Activated CD8-positive, alpha-beta memory T cell treated with anti-CD3 and anti-CD28 coated beads, Interleukin-2, amount 50 U/mL, for 4 hours (primary cell): Measurements from ENCODE around the gene NOP10.

ENCODE experiments used
- DNase-seq: peaks from one replicate; pipeline ENCODE4 v3.0.0-alpha.2; 2020

Gene NOP10

DNA sequence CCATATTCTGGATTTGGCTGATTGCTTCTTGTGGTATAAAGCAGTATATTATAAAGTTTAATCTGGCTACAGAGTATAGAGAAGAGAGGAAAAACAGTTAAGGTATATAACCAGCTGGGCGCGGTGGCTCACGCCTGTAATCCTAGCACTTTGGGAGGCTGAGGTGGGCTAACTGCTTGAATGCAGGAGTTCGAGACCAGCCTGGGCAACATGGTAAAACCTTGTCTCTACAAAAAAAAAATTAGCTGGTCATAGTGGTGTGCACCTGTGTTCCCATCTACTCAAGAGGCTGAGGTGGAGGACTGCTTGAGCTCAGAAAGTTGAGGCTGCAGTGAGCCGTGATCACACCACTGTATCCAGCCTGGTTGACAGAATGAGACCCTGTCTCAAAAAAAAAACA, 12.7 kb downstream of the NOP10 start:
- DNase-seq = no peak

DNA sequence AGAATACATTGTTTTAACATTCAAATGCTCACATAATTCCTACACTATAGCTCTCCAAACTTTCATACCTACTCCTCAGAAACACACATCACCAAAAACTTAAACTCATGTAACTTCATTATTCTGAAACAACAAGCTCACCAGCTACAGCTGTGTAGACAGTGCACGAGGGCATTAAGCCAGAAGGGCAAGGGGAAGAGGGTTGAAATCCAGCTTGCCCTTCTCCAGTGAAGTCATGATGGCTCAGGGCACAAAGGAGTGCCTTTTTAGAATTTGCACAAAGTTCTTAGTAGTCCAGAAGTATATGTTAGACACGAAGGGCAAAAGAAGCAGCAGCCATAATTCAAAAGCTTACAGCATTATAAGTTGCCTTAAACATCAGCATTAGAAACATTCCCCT, 13.9 kb downstream of the NOP10 start:
- DNase-seq = no peak

DNA sequence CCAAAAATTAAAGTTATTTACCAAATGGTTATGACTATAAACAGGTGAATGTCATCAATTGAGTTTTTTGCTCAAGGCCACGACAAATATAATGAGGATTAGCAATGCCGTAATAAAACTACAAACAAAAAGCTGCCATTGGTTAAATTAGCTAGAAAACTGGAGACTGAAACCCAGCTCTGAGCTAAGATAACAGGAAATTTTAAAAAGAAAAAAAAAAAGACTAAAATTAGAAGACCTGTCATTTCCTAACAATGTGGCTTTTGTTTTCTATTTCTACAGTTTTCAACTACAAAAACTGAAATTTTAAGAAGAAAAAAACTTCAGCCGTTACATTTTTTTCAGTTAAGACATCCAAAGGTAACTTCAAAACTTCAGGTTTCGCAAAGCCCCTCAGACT, 15.0 kb downstream of the NOP10 start:
- DNase-seq = no peak

DNA sequence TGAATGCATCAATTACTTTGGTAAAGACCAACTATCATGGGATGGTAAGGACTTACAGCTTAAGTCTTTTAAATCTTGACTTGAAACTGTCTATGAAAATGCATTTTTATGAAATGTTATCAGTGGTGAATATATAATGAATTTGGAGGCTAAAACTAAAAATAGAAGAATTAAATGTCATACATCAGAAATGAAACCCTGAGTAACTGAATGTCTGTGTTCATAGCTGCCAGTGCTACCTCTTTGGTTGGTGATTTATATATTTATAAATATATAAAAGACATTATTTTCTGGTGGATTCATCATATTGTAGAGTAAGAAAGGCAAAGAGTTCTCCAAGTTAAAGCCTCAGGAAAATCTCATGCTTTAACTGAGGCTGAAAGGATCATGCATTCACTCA, 17.6 kb downstream of the NOP10 start:
- no peak for DNase-seq

DNA sequence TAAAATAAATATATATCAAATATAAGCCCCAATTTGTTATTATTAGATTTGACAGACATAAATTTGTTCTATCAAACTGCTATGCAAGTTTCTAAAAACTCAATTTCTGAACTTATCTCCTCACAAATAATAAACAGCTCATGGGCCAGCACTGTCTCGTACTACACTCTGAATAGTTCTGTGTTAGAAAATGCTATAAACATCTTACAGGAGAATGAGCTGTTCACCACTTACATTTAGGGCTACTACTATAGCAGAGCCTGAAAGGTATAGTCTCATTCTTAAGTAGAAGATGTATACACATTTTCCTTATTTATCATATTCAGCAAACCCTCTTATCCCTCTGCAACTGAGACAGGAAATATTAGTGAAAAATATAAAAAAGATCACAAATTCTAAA, 18.0 kb downstream of the NOP10 start:
- no peak for DNase-seq

DNA sequence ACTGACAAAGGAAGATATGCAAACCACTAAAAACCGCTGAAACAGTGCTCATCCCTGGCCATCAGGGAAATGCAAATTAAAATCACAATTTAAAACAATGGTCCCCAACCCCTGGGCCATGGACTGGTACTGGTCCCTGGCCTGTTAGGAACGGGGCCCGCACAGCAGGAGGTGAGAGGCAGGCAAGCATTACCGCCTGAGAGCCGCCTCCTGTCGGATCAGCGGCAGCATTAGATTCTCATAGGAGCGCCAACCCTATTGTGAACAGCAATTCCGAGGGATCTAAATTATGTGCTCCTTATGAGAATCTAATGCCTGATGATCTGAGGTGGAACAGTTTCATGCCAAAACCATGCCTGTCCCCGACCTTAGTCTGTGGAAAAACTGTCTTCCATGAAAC, 19.7 kb downstream of the NOP10 start:
- DNase-seq = no peak

DNA sequence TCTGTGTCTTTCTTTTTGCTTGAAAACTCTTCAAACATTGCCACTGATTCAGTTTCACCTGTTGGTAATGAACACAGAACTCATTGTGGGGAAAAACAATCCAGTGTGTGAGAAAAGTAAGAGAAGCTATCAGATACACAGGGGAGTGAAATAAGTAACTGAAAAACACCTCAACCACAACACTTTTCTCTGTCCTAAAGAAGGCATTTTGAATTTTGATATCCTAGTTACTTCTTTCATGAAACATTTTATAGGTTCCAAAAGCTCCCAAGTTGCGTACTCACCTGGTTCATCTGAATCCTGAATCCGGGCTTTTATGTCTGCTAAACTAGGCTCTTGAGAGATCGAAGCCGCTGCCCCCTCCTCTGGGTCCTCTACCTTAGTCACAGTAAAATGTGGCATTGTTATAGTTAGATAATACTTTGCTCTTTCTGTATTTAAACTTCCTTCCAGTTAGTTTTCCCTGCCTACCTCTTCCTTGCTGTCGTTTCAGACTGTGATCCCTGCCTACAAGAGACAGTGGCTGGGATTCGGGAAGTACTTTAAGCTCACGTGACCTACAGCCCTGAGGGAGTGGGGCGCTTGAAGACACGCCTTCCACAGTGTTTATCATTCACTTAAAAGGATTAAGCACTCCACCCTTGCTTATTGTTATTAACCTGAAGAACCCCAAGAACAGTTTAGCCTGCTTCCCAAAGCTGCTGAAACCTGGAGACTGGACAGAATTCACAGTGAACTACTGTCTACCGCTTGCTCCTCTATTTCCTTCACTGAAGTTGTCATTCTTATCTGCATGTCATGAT, 24.5 kb downstream of the NOP10 start:
- DNase-seq = no peak

DNA sequence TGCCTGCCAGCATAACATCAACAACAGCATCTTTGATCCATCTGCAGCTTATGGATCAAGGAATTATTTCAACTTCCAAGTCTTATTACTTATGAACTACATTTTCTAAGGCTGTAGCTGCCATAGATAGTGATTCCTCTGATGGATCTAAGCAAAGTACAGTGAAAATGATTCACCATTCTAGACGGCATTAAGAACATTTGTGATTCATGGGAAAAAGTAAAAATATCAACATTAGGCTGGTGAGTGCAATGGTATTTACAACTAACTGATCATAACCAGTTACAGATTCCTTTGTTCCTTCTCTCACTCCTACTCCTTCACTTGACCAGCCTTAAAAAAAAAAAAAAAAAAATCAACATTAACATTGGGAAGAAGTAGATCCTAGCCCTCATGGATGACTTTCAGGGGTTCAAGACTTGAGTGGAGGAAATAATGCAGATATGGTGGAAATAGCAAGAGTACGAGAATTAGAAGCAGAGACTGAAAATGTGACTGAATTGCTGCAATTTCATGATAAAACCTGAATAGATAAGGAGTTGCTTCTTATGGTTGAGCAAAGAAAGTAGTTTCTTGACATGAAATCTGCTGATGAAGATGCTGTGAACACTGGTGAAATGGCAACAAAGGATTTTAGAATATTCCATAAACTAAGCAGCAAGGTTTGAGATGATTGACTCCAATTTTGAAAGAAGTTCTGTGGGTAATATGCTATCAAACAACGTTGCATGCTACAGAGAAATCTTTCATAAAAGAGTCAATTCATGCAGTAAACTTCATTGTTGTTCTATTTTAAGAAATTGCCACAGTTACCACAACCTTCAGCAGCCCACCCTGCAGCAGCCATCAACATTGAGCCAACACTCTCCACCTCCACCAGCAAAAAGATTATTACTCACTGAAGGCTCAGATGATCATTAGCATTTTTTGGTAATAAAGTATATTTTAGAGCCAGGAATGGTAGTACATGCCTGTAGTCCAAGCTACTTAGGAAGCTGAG, 28.1 kb downstream of the NOP10 start:
- no peak for DNase-seq

DNA sequence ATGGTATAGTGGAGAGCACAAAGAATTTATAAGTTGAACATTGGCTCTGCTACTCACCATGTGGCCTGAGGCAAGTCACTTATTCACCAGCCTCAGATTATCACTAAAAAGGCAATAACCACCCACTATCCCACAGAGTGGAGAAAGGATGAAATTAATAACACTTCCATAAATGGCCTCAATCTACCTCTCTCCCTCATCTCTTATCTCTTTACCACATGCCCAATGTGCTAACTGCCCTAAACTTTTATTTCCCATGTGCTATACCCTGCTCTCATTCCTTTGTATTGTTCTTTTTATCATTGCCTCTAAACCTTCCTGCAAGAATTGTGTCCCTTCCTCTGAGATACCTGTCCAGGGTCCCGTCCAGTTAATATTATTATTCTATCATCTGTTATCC, 31.4 kb downstream of the NOP10 start:
- DNase-seq = no peak

DNA sequence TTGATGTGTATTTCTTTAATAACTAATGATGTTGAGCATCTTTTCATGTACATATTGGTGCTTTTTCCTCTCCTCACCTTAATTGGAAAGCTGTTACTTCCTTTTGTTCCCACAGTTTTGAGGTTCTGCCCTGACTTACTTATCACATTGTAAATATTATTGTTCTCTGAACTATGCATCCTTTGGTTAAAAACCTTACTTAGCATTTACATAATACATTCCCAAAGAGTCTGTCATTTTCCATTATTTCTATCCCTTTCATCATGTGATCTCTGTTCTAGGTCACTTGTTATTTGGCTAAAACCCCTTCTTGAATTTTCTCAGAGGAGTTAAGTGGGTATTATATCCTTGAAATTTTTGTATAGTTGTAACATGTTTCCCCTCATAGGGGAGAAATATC, 38.3 kb downstream of the NOP10 start:
- no peak for DNase-seq

DNA sequence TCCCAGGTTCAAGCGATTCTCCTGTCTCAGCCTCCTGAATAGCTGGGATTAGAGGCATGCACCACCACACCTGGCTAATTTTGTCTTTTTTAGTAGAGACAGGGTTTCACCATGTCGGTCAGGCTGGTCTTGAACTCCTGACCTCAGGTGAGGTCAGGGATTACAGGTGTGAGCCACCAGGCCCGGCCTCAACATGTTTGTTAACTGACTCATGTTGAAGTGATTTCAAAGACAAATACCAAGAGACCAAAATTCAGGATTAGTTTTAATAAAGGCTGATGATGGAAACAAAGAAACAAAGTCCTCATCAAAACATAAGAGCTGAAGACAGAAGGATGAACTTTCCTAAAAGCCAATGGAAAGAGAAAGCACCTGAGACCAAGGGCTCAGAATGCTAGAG, 41.9 kb downstream of the NOP10 start:
- DNase-seq = no peak

DNA sequence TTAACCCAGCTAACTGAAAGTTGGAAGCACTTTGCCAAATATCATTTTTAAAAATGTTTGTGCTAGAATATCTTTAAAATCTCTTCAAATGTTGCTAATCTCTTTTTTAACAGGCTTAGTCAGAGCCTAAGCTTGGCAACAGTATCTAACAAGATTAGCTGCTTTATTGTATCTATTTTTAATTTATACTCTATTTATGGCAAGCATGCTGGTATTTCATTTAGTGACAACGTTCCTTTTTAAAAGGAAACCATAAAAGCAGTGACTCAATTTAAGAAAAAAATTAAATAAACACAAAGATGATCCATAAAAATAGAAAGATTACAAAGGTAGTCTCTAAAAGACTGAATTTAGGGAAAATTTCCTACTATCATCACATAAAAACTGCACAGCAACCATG, 45.9 kb downstream of the NOP10 start:
- DNase-seq = no peak

DNA sequence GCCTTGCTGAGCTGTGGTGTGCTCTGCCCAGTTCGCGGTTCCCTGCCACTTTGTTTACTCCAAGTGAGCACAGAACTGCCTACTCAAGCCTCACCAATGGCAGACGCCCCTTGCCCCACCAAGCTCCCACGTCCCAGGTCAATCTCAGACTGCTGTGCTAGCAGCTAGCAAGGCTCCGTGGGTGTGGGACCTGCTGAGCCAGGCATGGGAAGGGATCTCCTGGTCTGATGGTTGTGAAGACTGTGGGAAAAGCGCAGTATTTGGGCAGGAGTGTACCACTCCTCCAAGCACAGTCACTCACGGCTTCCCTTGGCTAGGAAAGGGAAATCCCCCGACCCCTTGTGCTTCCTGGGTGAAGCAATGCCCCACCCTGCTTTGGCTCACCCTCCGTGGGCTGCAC, 50.3 kb downstream of the NOP10 start:
- no peak for DNase-seq
